HG03342 (cell line): ENCODE results near the gene SPIN1.

Experiments
- ATAC-seq: cut with Tn5 transposase; IDR thresholded peaks from one replicate; pipeline ENCODE4 v1.9.1; 2021; ENCODE audit warnings: mild to moderate bottlenecking, moderate library complexity; ENCODE audit not compliant: unreplicated experiment

The SPIN1 gene

GRCh38 chr9:88488166-88488565 is 99.9 kb downstream of the SPIN1 start:
- ATAC-seq: no peak

- ATAC-seq: no peak
These were observed 106.9 kb downstream of the SPIN1 start for GRCh38 chr9:88494983-88495721.

DNA sequence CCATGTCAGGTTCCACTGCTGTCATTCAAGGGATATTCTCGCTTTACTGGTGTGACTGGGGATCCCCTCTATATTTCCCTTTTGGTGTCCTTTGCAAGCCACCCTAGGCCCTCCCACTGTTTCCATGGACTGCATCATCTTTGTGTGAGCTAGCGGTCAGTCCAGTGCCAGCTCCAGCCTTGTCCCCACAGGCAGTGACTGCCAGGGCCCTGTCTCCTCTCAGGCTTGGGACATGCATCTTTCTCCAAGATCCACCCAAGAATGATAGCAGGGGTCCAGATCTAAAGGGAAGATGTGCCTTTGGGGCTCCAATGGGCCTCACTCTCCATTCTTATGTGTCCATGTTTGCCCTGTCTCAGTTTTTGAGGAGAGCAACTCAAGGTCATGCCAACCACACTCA is 109.0 kb downstream of the SPIN1 start:
- ATAC-seq: no peak

- no peak for ATAC-seq
These were observed 110.6 kb downstream of the SPIN1 start for GRCh38 chr9:88498880-88499279.

DNA sequence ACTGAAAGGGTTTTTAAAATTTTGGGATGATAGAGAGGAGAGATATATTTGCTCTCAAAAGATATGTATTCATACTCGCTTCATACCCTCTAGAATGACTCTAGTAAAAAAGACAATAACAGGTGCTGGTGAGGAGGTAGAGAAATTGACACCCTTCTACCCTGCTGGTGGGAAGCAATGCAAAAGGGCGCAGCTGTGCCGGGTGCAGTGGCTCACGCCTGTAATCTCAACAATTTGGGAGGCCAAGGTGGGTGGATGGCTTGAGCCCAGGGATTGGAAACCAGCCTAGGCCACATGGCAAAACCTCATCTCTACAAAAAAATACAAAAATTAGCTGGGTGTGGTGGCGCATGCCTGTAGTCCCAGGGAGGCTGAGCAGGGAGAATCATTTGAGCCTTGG is 112.8 kb downstream of the SPIN1 start:
- ATAC-seq: no peak

- ATAC-seq: no peak
These were observed 114.3 kb downstream of the SPIN1 start for GRCh38 chr9:88502552-88503034.

- ATAC-seq: no peak
These were observed 115.0 kb downstream of the SPIN1 start for GRCh38 chr9:88503081-88503844.

DNA sequence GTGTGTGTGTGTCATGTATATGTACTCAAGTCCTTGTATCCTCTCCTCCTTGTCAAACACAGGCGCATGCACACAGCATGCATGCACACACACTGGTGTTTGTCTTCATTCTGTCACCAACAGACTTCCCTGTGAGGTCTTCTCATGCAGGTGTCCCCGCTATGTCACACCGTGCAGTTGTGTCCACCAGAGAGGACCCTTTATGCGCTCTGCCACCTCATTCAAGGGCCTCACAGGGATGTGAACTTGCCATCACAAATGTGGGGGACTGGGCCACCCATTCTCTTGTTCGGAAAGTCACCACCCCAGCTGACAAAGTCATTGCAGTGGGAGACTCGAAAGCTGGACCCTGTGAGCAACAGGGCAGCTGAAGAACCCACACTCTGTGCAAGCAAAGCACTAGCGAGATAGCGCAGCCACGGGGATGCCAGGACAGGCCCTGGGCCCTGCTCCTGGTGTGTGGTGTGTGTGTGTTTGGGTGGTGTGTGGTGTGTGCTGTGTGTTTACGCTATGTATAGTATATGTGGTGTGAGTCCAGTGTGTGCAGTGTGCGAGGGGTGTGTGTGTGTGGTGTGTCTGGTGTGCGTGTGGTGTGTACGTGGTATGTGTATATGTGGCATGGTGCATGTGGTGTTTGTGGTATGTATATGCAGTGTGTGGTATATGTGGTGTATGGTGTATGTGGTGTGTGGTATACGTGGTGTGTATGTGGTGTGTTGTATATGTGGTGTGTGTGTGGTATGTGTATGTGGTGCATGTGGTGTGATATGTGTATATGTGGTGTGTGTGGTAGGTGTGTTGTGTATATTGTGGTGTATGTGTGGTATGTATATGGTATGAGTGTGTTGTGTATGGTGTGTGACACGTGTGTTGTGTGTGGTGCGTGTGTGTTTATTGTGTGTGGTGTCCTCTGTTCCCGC is 115.9 kb downstream of the SPIN1 start:
- no peak for ATAC-seq

DNA sequence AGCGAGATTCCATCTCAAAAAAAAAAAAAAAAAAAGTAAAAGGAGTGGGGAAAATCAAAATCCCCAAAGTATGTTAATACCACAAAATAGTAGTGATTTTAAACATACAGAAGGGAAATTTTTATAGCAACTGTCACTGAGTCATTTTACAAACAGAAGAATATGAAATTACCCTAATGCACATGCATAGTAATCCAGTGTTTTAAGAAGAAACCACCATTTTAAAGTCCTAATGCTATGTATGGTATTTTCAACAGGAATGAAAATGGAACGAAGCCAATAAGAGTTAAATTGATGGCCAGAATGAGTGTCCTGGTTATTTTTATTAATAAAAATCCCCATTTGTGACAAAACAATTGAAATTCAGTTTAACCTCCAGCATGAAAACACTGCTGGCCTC is 120.1 kb downstream of the SPIN1 start:
- no peak for ATAC-seq

- ATAC-seq: no peak
These were observed 123.7 kb downstream of the SPIN1 start for GRCh38 chr9:88511906-88512305.

DNA sequence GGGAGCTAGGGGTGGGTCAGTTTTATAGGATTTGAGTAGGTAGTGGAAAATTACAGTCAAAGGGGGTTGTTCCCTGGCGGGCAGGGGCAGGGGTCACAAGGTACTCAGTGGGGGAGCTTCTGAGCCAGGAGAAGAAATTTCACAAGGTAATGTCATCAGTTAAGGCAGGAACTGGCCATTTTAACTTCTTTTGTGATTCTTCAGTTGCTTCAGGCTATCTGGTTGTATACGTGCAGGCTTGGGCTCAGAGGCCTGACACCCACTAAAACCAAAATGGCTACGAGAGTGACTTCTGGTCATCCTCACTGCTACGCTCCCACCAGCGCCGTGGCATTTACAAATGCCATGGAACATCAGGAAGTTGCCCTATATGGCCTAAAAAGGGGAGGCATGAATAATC is 126.0 kb downstream of the SPIN1 start:
- no peak for ATAC-seq

DNA sequence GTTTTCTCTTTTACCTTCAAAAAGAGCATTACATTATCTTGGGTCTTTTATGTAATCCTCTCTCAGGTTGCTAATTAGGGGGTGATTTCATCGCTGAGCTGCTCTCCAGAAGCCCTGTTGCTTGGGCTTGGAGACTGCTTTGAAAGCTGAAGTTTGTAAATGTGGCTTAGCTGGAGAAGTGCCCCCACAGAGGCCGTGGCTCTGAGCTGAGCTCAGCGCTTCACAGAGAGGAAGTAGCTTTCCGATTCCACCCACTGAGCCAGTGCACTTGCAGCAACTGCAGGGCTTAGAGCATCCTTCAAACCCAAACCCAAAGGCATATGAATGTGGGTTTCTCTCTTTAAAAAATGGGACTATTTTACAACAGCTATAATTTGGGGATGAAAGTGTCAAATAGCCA is 133.1 kb downstream of the SPIN1 start:
- no peak for ATAC-seq

- no peak for ATAC-seq
These were observed 134.1 kb downstream of the SPIN1 start for GRCh38 chr9:88522360-88522759.

GRCh38 chr9:88523056-88523455 is 134.8 kb downstream of the SPIN1 start:
- ATAC-seq: no peak

GRCh38 chr9:88524911-88525310 is 136.7 kb downstream of the SPIN1 start:
- no peak for ATAC-seq

- ATAC-seq: no peak
These were observed 139.4 kb downstream of the SPIN1 start for GRCh38 chr9:88527618-88528017.
